Thyroid gland (tissue), 4 donors: Measurements from ENCODE around the gene TRAP1. TPM values are rescaled to one million over a fixed set of nuclear protein-coding genes. Genes with fewer than 3 reads are reported as not detected.
"Not testable (repeated sequence)": the region's sequence is repeated elsewhere in the genome, so short reads cannot be mapped to it uniquely, and the experiment has no call there.

Experiments
- DNase-seq, 2 donors: peaks; one replicate each; pipeline ENCODE4 v3.0.0-alpha.2; 2019
- H3K27ac ChIP-seq, 3 donors: fragments of 200-600 bp; sonication (generic); 1 replicate in 2 of 3; 2 replicates in 1 of 3; pipeline ENCODE4 v1.5.1; 2016 to 2019; ENCODE audit warnings: mild to moderate bottlenecking in 1 of 3, moderate library complexity in 1 of 3
- H3K27me3 ChIP-seq: fragments of 200-600 bp; sonication (generic); one replicate; pipeline ENCODE4 v1.5.1; 2019
- H3K36me3 ChIP-seq, 2 donors: fragments of 200-600 bp; sonication (generic); one replicate each; pipeline ENCODE4 v1.5.1; 2016 to 2019
- H3K4me1 ChIP-seq, 2 donors: fragments of 200-600 bp; sonication (generic); one replicate each; pipeline ENCODE4 v1.5.1; 2017 to 2019
- H3K4me3 ChIP-seq, 3 donors: fragments of 200-600 bp; sonication (generic); replicated peaks in 1 of 3; 1 replicate in 2 of 3; 2 replicates in 1 of 3; pipeline ENCODE4 v1.5.1; 2016; ENCODE audit warnings: mild to moderate bottlenecking in 1 of 3
- H3K9me3 ChIP-seq: fragments of 200-600 bp; sonication (generic); one replicate; pipeline ENCODE4 v1.5.1; 2017
- CTCF ChIP-seq, 6 experiments: fragments of 200-600 bp in 3 of 6; fragments of 450-650 bp in 3 of 6; sonication (generic) in 3 of 6; IDR thresholded peaks; one replicate each; pipeline ENCODE4 v1.5.1; 2016 to 2019; ENCODE audit warnings: antibody characterized with exemption in 6 of 6, mild to moderate bottlenecking in 2 of 6, inconsistent platforms in 1 of 6, moderate library complexity in 1 of 6
- POLR2A ChIP-seq, 2 donors: fragments of 450-650 bp; IDR thresholded peaks; one replicate each; pipeline ENCODE4 v1.6.1; 2017; ENCODE audit warnings: antibody characterized with exemption in 2 of 2, mild to moderate bottlenecking in 2 of 2, moderate library complexity in 1 of 2
- WGBS, 2 donors: methylation state at CpG; one replicate each; pipeline ENCODE4 v1.1.5; 2017; 5-methylcytosine and 5-hydroxymethylcytosine counted together
- intact Hi-C: fragments of 100-400 bp; cut with DNase I; formaldehyde crosslinking; loops from one replicate; pipeline ENCODE4 v1.15.1; 2023
- total RNA-seq, 4 donors: library from RNA; depleted of rRNA; stranded (reverse); fragments of >200 nt; gene quantifications; one replicate each; pipeline ENCODE4 v1.2.3, GENCODE V29; 2016

The TRAP1 gene
- total RNA-seq, 4 donors from 2014 or later: 37.3 to 58.3 (median 53.9) TPM

- intact Hi-C loops: no loop called here
- H3K27me3 ChIP-seq: no peaks in the 10 kb centered on the region
- peaks cover 9 to 12% of the 10 kb centered on the region in 2 donors for H3K4me1 ChIP-seq
- H3K4me3 ChIP-seq: peak overlapping the region; percentile 75 to 92 (median 85)
- TF ChIP-seq CTCF (IDR thresholded peaks at IDR 0.05) (no peak), POLR2A (IDR thresholded peaks at IDR 0.05) (no peak)
- DNase-seq: no peak
- no peaks in the 10 kb centered on the region for H3K9me3 ChIP-seq
- H3K27ac ChIP-seq: peak overlapping the region; percentile 83 to 85 (median 83)
- 29 to 35% methylated on average over 5 of the region's 5 CpGs for WGBS, 2 donors
- no peaks in the 10 kb centered on the region for H3K36me3 ChIP-seq
These were observed 681 bp upstream of the TRAP1 start for GRCh38 chr16:3718019-3718391.

- intact Hi-C loops: no loop called here
- Histone ChIP-seq H3K27me3 (no peaks in the 10 kb centered on the region), H3K4me1 (peaks cover 9 to 12% of the 10 kb centered on the region in 2 donors), H3K4me3 (peak overlapping the region; percentile 75 to 92 (median 85)), H3K36me3 (no peaks in the 10 kb centered on the region), H3K9me3 (no peaks in the 10 kb centered on the region), H3K27ac (peak overlapping the region in 2 of 3 donors; percentile 72 to 83)
- WGBS, 2 donors: 0% methylated on average over 2 of the region's 34 CpGs
- peak; percentile 28 to 31 for DNase-seq
- TF ChIP-seq CTCF (IDR thresholded peaks at IDR 0.05) (no peak), POLR2A (IDR thresholded peaks at IDR 0.05) (no peak)
These were observed 491 bp downstream of the TRAP1 start for GRCh38 chr16:3716831-3717234.

GRCh38 chr16:3715430-3715829, 1.9 kb downstream of the TRAP1 start:
- H3K27ac ChIP-seq: no peak overlapping the region
- no peaks in the 10 kb centered on the region for H3K36me3 ChIP-seq

GRCh38 chr16:3714378-3714777, 2.9 kb downstream of the TRAP1 start:
- H3K27me3 ChIP-seq, H3K36me3 ChIP-seq, intact Hi-C loops, H3K9me3 ChIP-seq, DNase-seq, H3K4me3 ChIP-seq, H3K27ac ChIP-seq: not testable (repeated sequence)
- WGBS, 2 donors: 97% methylated on average over 10 of the region's 10 CpGs
- H3K4me1 ChIP-seq: peaks cover 9 to 12% of the 10 kb centered on the region in 2 donors

More at GRCh38 chr16:3715430-3715829, 1.9 kb downstream of the TRAP1 start:
- 92 to 93% methylated on average over 7 of the region's 7 CpGs for WGBS, 2 donors
- TF ChIP-seq POLR2A (IDR thresholded peaks at IDR 0.05): no peak
- no peak for TF ChIP-seq CTCF (IDR thresholded peaks at IDR 0.05)
- Histone ChIP-seq H3K4me1 (peaks cover 9 to 12% of the 10 kb centered on the region in 2 donors), H3K4me3 (no peak overlapping the region), H3K9me3 (no peaks in the 10 kb centered on the region), H3K27me3 (no peaks in the 10 kb centered on the region)
- DNase-seq: no peak
- intact Hi-C loops: no loop called here

DNA sequence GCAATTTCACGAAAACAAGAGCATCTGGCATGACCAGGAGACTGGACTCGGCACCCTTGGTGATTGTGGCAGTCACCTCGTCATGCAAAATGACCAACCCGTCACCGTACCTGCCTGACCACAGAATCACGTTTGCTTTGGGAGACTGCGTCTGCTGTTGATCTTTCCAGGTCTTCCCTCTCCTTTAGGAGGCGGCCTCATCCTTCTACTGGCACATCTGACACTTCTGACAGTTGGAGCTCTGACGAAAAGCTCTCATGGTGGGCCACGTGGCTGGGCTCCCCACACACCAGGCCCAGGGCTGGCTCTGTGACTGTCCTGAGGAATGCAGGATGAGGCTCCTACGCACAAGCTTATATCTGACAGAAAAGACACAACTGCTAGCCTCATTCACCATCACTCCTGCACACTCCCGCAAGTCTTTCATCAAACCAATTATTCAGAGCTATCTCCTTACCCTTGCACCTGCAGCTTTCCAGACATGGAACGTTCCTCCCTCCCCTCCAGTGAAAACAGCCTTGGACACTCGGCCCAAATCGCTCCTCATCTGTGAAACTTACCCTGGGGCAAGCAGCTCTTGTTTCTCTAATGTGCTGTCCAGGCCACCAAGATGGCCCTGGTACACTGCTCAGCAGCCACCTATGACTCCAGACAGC, 3.6 kb downstream of the TRAP1 start:
- WGBS, 2 donors: 91 to 93% methylated on average over 14 to 15 of the region's 15 CpGs
- no peaks in the 10 kb centered on the region for H3K9me3 ChIP-seq
- no peak overlapping the region for H3K4me3 ChIP-seq
- no peaks in the 10 kb centered on the region for H3K27me3 ChIP-seq
- H3K36me3 ChIP-seq: no peaks in the 10 kb centered on the region
- H3K27ac ChIP-seq: no peak overlapping the region
- H3K4me1 ChIP-seq: peaks cover 9 to 12% of the 10 kb centered on the region in 2 donors
- DNase-seq: no peak
- intact Hi-C loops: no loop called here
- TF ChIP-seq CTCF (IDR thresholded peaks at IDR 0.05): no peak
- TF ChIP-seq POLR2A (IDR thresholded peaks at IDR 0.05): no peak
